K562 (cell line): Measurements from ENCODE around the gene SLC13A1. TPM values are rescaled to one million over a fixed set of nuclear protein-coding genes. Genes with fewer than 3 reads are reported as not detected.
"Not testable (repeated sequence)": the region's sequence is repeated elsewhere in the genome, so short reads cannot be mapped to it uniquely, and the experiment has no call there.

ENCODE experiments used
- ATAC-seq: fragments of 200-7000 bp; cut with Tn5 transposase; 3 replicates; pipeline ENCODE4 v1.9.1; 2020; ENCODE audit warnings: moderate library complexity
- BruUV-seq: library from RNA; stranded (reverse); fragments of 400-500 nt; replicated peaks from 2 replicates; lab custom pipeline; 2021; lab: Mats Ljungman, UMichigan
- CTCF ChIA-PET: fragments of 300-600 bp; formaldehyde crosslinking; extraction: SDS; loops from one replicate; lab custom pipeline; 2021; ENCODE audit warnings: low intra/inter-chr PET ratio; lab: Yijun Ruan, JAX
- POLR2A ChIA-PET: fragments of 300-600, 350-650 bp; sonication (Branson Sonifier 250); formaldehyde crosslinking; extraction: SDS; loops from one replicate; lab custom pipeline; 2021; ENCODE audit warnings: antibody characterized with exemption, inconsistent platforms; lab: Yijun Ruan, JAX
- DNase-seq, 4 experiments: peaks; one replicate each; pipeline versions ENCODE4 v3.0.0 to v3.0.0-alpha.2; 2011 to 2018; ENCODE audit warnings: low spot score in 3 of 4, mixed read lengths in 3 of 4; ENCODE audit errors: extremely low read depth in 1 of 4
- FAIRE-seq: peaks from 2 replicates; lab custom pipeline; 2011; peaks lifted over from hg19 to GRCh38; lab: Jason Lieb, UNC
- H2AFZ ChIP-seq: 2 replicates; pipeline ENCODE4 v1.6.0; 2011; ENCODE audit warnings: low read depth, low read length, control low read depth, inconsistent platforms
- H3K27ac ChIP-seq: fragments of 200-600 bp; 3 replicates; pipeline ENCODE4 v1.8.0; 2011; ENCODE audit warnings: low read depth, mild to moderate bottlenecking, control low read depth, inconsistent platforms, low read length, moderate library complexity, mixed read lengths; ENCODE audit errors: extremely low read depth
- H3K27me3 ChIP-seq, 2 experiments: fragments of 300-600 bp in 1 of 2; 2 replicates in 1 of 2; 3 replicates in 1 of 2; pipeline versions ENCODE4 v1.6.0 to v1.8.0; 2011; ENCODE audit warnings: inconsistent platforms in 2 of 2, low read length in 2 of 2, mild to moderate bottlenecking in 1 of 2, mixed read lengths in 1 of 2, moderate library complexity in 1 of 2; ENCODE audit not compliant: control insufficient read depth in 2 of 2, insufficient read depth in 2 of 2
- H3K36me3 ChIP-seq: fragments of 300-600 bp; 3 replicates; pipeline ENCODE4 v1.8.0; 2011; ENCODE audit warnings: mild to moderate bottlenecking, low read length, inconsistent platforms; ENCODE audit not compliant: control insufficient read depth, insufficient read depth
- H3K4me1 ChIP-seq, 2 experiments: fragments of 200-600 bp in 1 of 2; replicated peaks in 1 of 2; 2 replicates in 1 of 2; 3 replicates in 1 of 2; pipeline versions ENCODE4 v1.5.1 to v1.8.0; 2011; ENCODE audit warnings: inconsistent platforms in 2 of 2, low read length in 2 of 2, mild to moderate bottlenecking in 1 of 2, mixed read lengths in 1 of 2, moderate library complexity in 1 of 2; ENCODE audit not compliant: control insufficient read depth in 2 of 2, insufficient read depth in 2 of 2
- H3K4me2 ChIP-seq: 2 replicates; pipeline ENCODE4 v1.6.1; 2011; ENCODE audit warnings: low read length, control low read depth, inconsistent platforms, mixed read lengths; ENCODE audit not compliant: insufficient read depth
- H3K4me3 ChIP-seq: fragments of 200-600 bp; sonication (generic), shearing (Covaris generic); 2 replicates; pipeline ENCODE4 v1.5.1; 2016; ENCODE audit warnings: control low read depth, inconsistent platforms
- H3K79me2 ChIP-seq: fragments of 200-600 bp; 3 replicates; pipeline ENCODE4 v1.8.0; 2011; ENCODE audit warnings: low read length, inconsistent platforms; ENCODE audit not compliant: control insufficient read depth, insufficient read depth
- H3K9ac ChIP-seq, 2 experiments: 2 replicates each; pipeline versions ENCODE4 v1.6.0 to v1.6.1; 2011; ENCODE audit warnings: low read depth in 2 of 2, low read length in 2 of 2, control low read depth in 1 of 2, inconsistent platforms in 1 of 2, mild to moderate bottlenecking in 1 of 2, mixed read lengths in 1 of 2; ENCODE audit not compliant: insufficient read depth in 1 of 2
- H3K9me1 ChIP-seq: one replicate; pipeline ENCODE4 v1.6.0; 2011; ENCODE audit warnings: inconsistent platforms, mild to moderate bottlenecking, low read length, moderate library complexity; ENCODE audit not compliant: control insufficient read depth, insufficient read depth
- H3K9me3 ChIP-seq: replicated peaks from 2 replicates; pipeline ENCODE4 v1.5.1; 2011; ENCODE audit warnings: low read depth, low read length, inconsistent platforms; ENCODE audit not compliant: control insufficient read depth, insufficient read depth
- H4K20me1 ChIP-seq: replicated peaks from 2 replicates; pipeline ENCODE4 v1.6.1; 2011; ENCODE audit warnings: low read length, inconsistent platforms, mixed read lengths; ENCODE audit not compliant: control insufficient read depth, insufficient read depth
- BHLHE40 ChIP-seq: IDR thresholded peaks from 2 replicates; pipeline ENCODE4 v1.6.1; 2011; ENCODE audit warnings: low read length, improper control_type of control experiment
- C11orf30 ChIP-seq: fragments of 450-650 bp; IDR thresholded peaks from 2 replicates; pipeline ENCODE4 v1.6.1; 2016; ENCODE audit warnings: low read depth, mild to moderate bottlenecking
- CHD2 ChIP-seq: IDR thresholded peaks from 2 replicates; pipeline ENCODE4 v1.6.1; 2011; ENCODE audit warnings: low read depth, low read length
- CREM ChIP-seq: IDR thresholded peaks from 2 replicates; pipeline ENCODE4 v1.6.1; 2014; ENCODE audit warnings: antibody characterized with exemption, low read depth
- ETV5 ChIP-seq: sonication (generic); formaldehyde crosslinking; IDR thresholded peaks from 2 replicates; pipeline ENCODE4 v1.4.0; 2020; ENCODE audit warnings: low read depth, mild to moderate bottlenecking, missing genetic modification reagents
- HES1 ChIP-seq: fragments of 450-650 bp; IDR thresholded peaks from 2 replicates; pipeline ENCODE4 v1.6.1; 2016; ENCODE audit warnings: low read depth, mild to moderate bottlenecking, moderate library complexity
- KDM2B ChIP-seq: fragments of 250-450 bp; sonication (Bioruptor Pico); IDR thresholded peaks from 2 replicates; pipeline ENCODE4 v1.8.0; 2021; ENCODE audit warnings: mild to moderate bottlenecking, moderate library complexity
- MAFF ChIP-seq: IDR thresholded peaks from 2 replicates; pipeline ENCODE4 v1.6.1; 2012; ENCODE audit warnings: low read length, improper control_type of control experiment
- MAFG ChIP-seq: fragments of 450-650 bp; conservative IDR thresholded peaks from 2 replicates; pipeline ENCODE4 v1.6.1; 2016; ENCODE audit warnings: missing genetic modification characterization, missing compliant biosample characterization
- MAFK ChIP-seq: IDR thresholded peaks from 2 replicates; pipeline ENCODE4 v1.6.1; 2011; ENCODE audit warnings: low read length, improper control_type of control experiment
- NCOA1 ChIP-seq: fragments of 450-650 bp; IDR thresholded peaks from 2 replicates; pipeline ENCODE4 v1.6.1; 2016; ENCODE audit warnings: low read depth
- PRMT5 ChIP-seq: sonication (generic); formaldehyde crosslinking; IDR thresholded peaks from 2 replicates; pipeline ENCODE4 v1.5.0; 2020; ENCODE audit warnings: missing genetic modification reagents
- SAP30 ChIP-seq: fragments of 200-600 bp; sonication (generic); IDR thresholded peaks from 2 replicates; pipeline ENCODE4 v1.6.1; 2012; ENCODE audit warnings: borderline replicate concordance, low read depth, mild to moderate bottlenecking, moderate library complexity, low read length, control low read depth, inconsistent platforms; ENCODE audit not compliant: insufficient read depth, poor library complexity, severe bottlenecking
- TGIF2 ChIP-seq: sonication (generic); formaldehyde crosslinking; IDR thresholded peaks from 2 replicates; pipeline ENCODE4 v1.8.1; 2022; ENCODE audit warnings: mild to moderate bottlenecking, missing genetic modification reagents, moderate library complexity
- TSC22D4 ChIP-seq: fragments of 450-650 bp; IDR thresholded peaks from 2 replicates; pipeline ENCODE4 v1.6.1; 2016; ENCODE audit warnings: missing genetic modification characterization, missing biosample characterization, control low read depth
- ZBTB1 ChIP-seq: sonication (generic); formaldehyde crosslinking; IDR thresholded peaks from 2 replicates; pipeline ENCODE4 v1.8.1; 2023; ENCODE audit warnings: missing genetic modification reagents, low read depth, mild to moderate bottlenecking, borderline replicate concordance
- ZBTB7A ChIP-seq: IDR thresholded peaks from 2 replicates; pipeline ENCODE4 v1.6.1; 2011; ENCODE audit warnings: low read depth, mild to moderate bottlenecking, low read length, moderate library complexity, borderline replicate concordance; ENCODE audit not compliant: control insufficient read depth
- ZNF316 ChIP-seq: fragments of 450-650 bp; IDR thresholded peaks from 2 replicates; pipeline ENCODE4 v1.6.1; 2016
- ZSCAN32 ChIP-seq: fragments of 450-650 bp; formaldehyde crosslinking; IDR thresholded peaks from 2 replicates; pipeline ENCODE4 v1.4.0; 2020; ENCODE audit warnings: mild to moderate bottlenecking, moderate library complexity
- WGBS: fragments of 100-300 bp; shearing (Covaris generic); methylation state at CpG from one replicate; pipeline ENCODE4 v1.1.6; 2016; ENCODE audit warnings: low coverage, mixed read lengths; ENCODE audit not compliant: insufficient coverage; ENCODE audit errors: missing lambda C conversion rate; 5-methylcytosine and 5-hydroxymethylcytosine counted together
- in situ Hi-C: fragments of 300-500 bp; cut with MboI; formaldehyde crosslinking; loops from 4 replicates; pipeline ENCODE4 v1.15.0; 2018; ENCODE audit warnings: inconsistent platforms, mixed read lengths
- intact Hi-C: fragments of 100-400 bp; cut with micrococcal nuclease; formaldehyde crosslinking; loops from 2 replicates; pipeline ENCODE4 v1.14.2; 2022
- polyA plus RNA-seq, 8 experiments: library from polyadenylated mRNA; depleted of rRNA in 4 of 8; stranded (reverse) in 5 of 8; unstranded in 3 of 8; fragments of >200 nt; fragmentation: Nextera tagmentation in 2 of 8; fragmentation: Illumina TruSeq in 1 of 8; extraction: Ambion mirVana in 2 of 8; extraction: Trizol in 1 of 8; gene quantifications; 2 replicates each; pipeline versions ENCODE4 v1.2.1 to v1.2.3, GENCODE V29; 2011 to 2014; ENCODE audit warnings: inconsistent platforms in 1 of 8, missing spikeins in 1 of 8
- total RNA-seq, 7 experiments: library from RNA; depleted of rRNA in 6 of 7; stranded (reverse); fragments of >200 nt in 6 of 7; fragmentation: Illumina TruSeq in 2 of 7; extraction: Trizol in 2 of 7; gene quantifications; 2 replicates each; pipeline versions ENCODE4 v1.2.1 to v1.2.3, GENCODE V29; 2011 to 2021; ENCODE audit warnings: low replicate concordance in 1 of 7

SLC13A1 gene
- total and polyA plus RNA-seq, 9 of the 15 experiments (the other 6 are each of a cell fraction or from before 2014, with no cell fraction given): 0.04 TPM; not detected in 8

DNA sequence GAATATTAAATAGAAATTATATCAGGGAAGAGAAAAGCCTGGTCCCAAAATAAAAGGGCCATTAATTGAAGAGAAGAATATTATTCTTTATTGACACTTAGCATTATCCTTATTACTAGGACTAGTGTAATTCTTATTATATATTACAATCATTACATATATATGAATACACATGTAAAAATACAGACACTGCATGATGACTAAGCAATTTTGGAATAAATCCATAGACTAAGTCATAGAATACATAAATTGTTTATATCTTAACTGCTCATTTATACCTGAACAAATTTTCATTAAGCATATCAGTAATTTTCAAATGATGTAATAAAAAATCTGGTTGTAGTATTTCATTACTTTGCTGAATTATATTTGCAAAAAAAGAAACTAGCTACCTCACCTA is 29.7 kb upstream of the SLC13A1 start:
- intact Hi-C loops: no loop called here
- no peaks in the 10 kb centered on the region for H3K4me1 ChIP-seq
- no peaks in the 10 kb centered on the region for H3K9me1 ChIP-seq
- no peak overlapping the region for H3K27ac ChIP-seq
- TF ChIP-seq ZNF316: peak; percentile 80
- TF ChIP-seq CHD2: no peak
- TF ChIP-seq MAFF: peak; percentile 56; the same call in 1 of the 2 replicates
- TF ChIP-seq KDM2B (CRISPR knock-in tag): no peak
- peak; percentile 75 for TF ChIP-seq MAFG (tag)
- no peak for TF ChIP-seq TSC22D4 (tag)
- peak; percentile 62; the same call in 1 of the 2 replicates for TF ChIP-seq C11orf30
- no peak for TF ChIP-seq SAP30
- no peak for TF ChIP-seq ZBTB1 (CRISPR knock-in tag)
- no peak for TF ChIP-seq TGIF2
- TF ChIP-seq PRMT5 (CRISPR knock-in tag): no peak
- TF ChIP-seq CREM: no peak
- no peak for TF ChIP-seq NCOA1
- TF ChIP-seq MAFK: peak; percentile 40; the same call in 1 of the 2 replicates
- TF ChIP-seq ZBTB7A: no peak
- TF ChIP-seq ZSCAN32 (CRISPR knock-in tag): no peak
- no peak for TF ChIP-seq ETV5
- no peak for TF ChIP-seq HES1
- TF ChIP-seq BHLHE40: no peak
- TF ChIP-seq, all 486 proteins: peak for 5
- no TSS peak for BruUV-seq
- no peak overlapping the region for H3K4me2 ChIP-seq
- no peak for FAIRE-seq
- H3K27me3 ChIP-seq: no peaks in the 10 kb centered on the region
- H3K36me3 ChIP-seq: no peaks in the 10 kb centered on the region
- no peaks in the 10 kb centered on the region for H3K79me2 ChIP-seq
- ChIA-PET POLR2A (no interaction called here), CTCF (interaction anchor here (0.7 kb wide), 2 partner anchors 14 to 808 kb away, joined by 3 read pairs; no protein-coding TSS in a partner anchor)
- no peaks in the 10 kb centered on the region for H4K20me1 ChIP-seq
- 0 out of 2 replicates have a peak, but pooled peaks cover 2% of the 10 kb centered on the region for H3K9me3 ChIP-seq
- no peak for ATAC-seq
- in situ Hi-C loops: no loop called here
- no peak overlapping the region for H2AFZ ChIP-seq
- no peak for DNase-seq
- no peak overlapping the region for H3K4me3 ChIP-seq
- no peak overlapping the region for H3K9ac ChIP-seq

GRCh38 chr7:123227666-123228065 is 27.9 kb upstream of the SLC13A1 start:
- H2AFZ ChIP-seq, POLR2A ChIA-PET, H3K9me1 ChIP-seq, H3K9me3 ChIP-seq, intact Hi-C loops, H3K4me1 ChIP-seq, H3K4me2 ChIP-seq, BruUV-seq, DNase-seq, H3K9ac ChIP-seq, CTCF ChIA-PET, H3K4me3 ChIP-seq, ATAC-seq, H4K20me1 ChIP-seq, H3K36me3 ChIP-seq, H3K79me2 ChIP-seq, in situ Hi-C loops, FAIRE-seq, H3K27ac ChIP-seq, H3K27me3 ChIP-seq: not testable (repeated sequence)
- 2% methylated on average over 6 of the region's 6 CpGs for WGBS
